IMR-90 (cell line): ENCODE measurements around the gene IDS. TPM values are rescaled to one million over a fixed set of nuclear protein-coding genes. Genes with fewer than 3 reads are reported as not detected.

Experiments
- ATAC-seq: fragments of 200-7000 bp; cut with Tn5 transposase; 2 replicates; pipeline ENCODE4 v1.9.1; 2020; ENCODE audit warnings: low read depth, mild to moderate bottlenecking, moderate library complexity
- BruUV-seq: library from RNA; stranded (reverse); fragments of 400-500 nt; replicated peaks from 2 replicates; lab custom pipeline; 2021; lab: Mats Ljungman, UMichigan
- CTCF ChIA-PET: fragments of 300-600 bp; formaldehyde crosslinking; extraction: SDS; loops from one replicate; lab custom pipeline; 2021; ENCODE audit warnings: antibody characterized with exemption; lab: Yijun Ruan, JAX
- POLR2A ChIA-PET: fragments of 300-600 bp; sonication (Branson Sonifier 250); formaldehyde crosslinking; loops from one replicate; lab custom pipeline; 2022; ENCODE audit warnings: antibody characterized with exemption; ENCODE audit not compliant: unreplicated experiment; lab: Charles Lee
- DNase-seq: peaks from one replicate; pipeline ENCODE4 v3.0.0; 2013
- H2AFZ ChIP-seq: replicated peaks from 2 replicates; pipeline ENCODE3; 2013; ENCODE audit warnings: low read length, mild to moderate bottlenecking; ENCODE audit not compliant: poor library complexity
- H2AK5ac ChIP-seq: 2 replicates; pipeline ENCODE4 v1.6.1; 2013; ENCODE audit warnings: low read depth, low read length, inconsistent platforms
- H2AK9ac ChIP-seq: replicated peaks from 2 replicates; pipeline ENCODE3; 2013; ENCODE audit warnings: mild to moderate bottlenecking, low read depth, low read length, moderate library complexity; ENCODE audit not compliant: poor library complexity
- H2BK120ac ChIP-seq: 2 replicates; pipeline ENCODE4 v1.6.1; 2013; ENCODE audit warnings: low read depth, low read length, inconsistent platforms
- H2BK15ac ChIP-seq: 3 replicates; pipeline ENCODE4 v1.6.1; 2013; ENCODE audit warnings: low read depth, low read length, inconsistent platforms
- H2BK20ac ChIP-seq: 2 replicates; pipeline ENCODE4 v1.6.1; 2013; ENCODE audit warnings: low read depth, mild to moderate bottlenecking, inconsistent platforms, low read length, moderate library complexity
- H2BK5ac ChIP-seq: 2 replicates; pipeline ENCODE4 v1.6.1; 2013; ENCODE audit warnings: mild to moderate bottlenecking, low read depth, low read length, inconsistent platforms; ENCODE audit not compliant: poor library complexity, severe bottlenecking
- H3K14ac ChIP-seq: replicated peaks from 2 replicates; pipeline ENCODE4 v1.6.1; 2013; ENCODE audit warnings: low read depth, low read length, inconsistent platforms
- H3K18ac ChIP-seq: 2 replicates; pipeline ENCODE4 v1.6.1; 2013; ENCODE audit warnings: low read depth, low read length, control low read depth
- H3K23ac ChIP-seq: 2 replicates; pipeline ENCODE4 v1.6.1; 2013; ENCODE audit warnings: low read depth, low read length, inconsistent platforms
- H3K27ac ChIP-seq: 2 replicates; pipeline ENCODE4 v1.5.1; 2013; ENCODE audit warnings: mild to moderate bottlenecking, control low read depth, low read length; ENCODE audit not compliant: insufficient read depth
- H3K27me3 ChIP-seq: 2 replicates; pipeline ENCODE4 v1.6.1; 2013; ENCODE audit warnings: low read length; ENCODE audit not compliant: control insufficient read depth, insufficient read depth
- H3K36me3 ChIP-seq: 2 replicates; pipeline ENCODE4 v1.6.1; 2013; ENCODE audit warnings: low read length, mixed read lengths; ENCODE audit not compliant: control insufficient read depth, insufficient read depth
- H3K4ac ChIP-seq: 2 replicates; pipeline ENCODE4 v1.6.1; 2013; ENCODE audit warnings: low read depth, low read length, inconsistent platforms
- H3K4me1 ChIP-seq: 2 replicates; pipeline ENCODE4 v1.6.1; 2013; ENCODE audit warnings: low read length, mixed read lengths; ENCODE audit not compliant: control insufficient read depth, insufficient read depth
- H3K4me2 ChIP-seq: 2 replicates; pipeline ENCODE4 v1.6.1; 2013; ENCODE audit warnings: low read depth, mild to moderate bottlenecking, control low read depth, low read length, moderate library complexity
- H3K4me3 ChIP-seq: 2 replicates; pipeline ENCODE4 v1.5.1; 2013; ENCODE audit warnings: low read depth, mild to moderate bottlenecking, control low read depth, low read length, moderate library complexity; ENCODE audit not compliant: insufficient read depth
- H3K56ac ChIP-seq: 2 replicates; pipeline ENCODE4 v1.6.1; 2013; ENCODE audit warnings: low read length, inconsistent platforms; ENCODE audit not compliant: insufficient read depth; ENCODE audit errors: extremely low read depth
- H3K79me1 ChIP-seq, 2 experiments: 2 replicates each; pipeline ENCODE4 v1.6.1; 2013; ENCODE audit warnings: low read length in 2 of 2, inconsistent platforms in 1 of 2, low read depth in 1 of 2
- H3K9ac ChIP-seq: 2 replicates; pipeline ENCODE4 v1.6.1; 2013; ENCODE audit warnings: low read depth, low read length, control low read depth
- H3K9me1 ChIP-seq: 2 replicates; pipeline ENCODE4 v1.6.1; 2013; ENCODE audit warnings: low read length, inconsistent platforms; ENCODE audit not compliant: insufficient read depth
- H3K9me3 ChIP-seq: 2 replicates; pipeline ENCODE4 v1.6.1; 2013; ENCODE audit warnings: low read length; ENCODE audit not compliant: control insufficient read depth, insufficient read depth
- H4K20me1 ChIP-seq: 2 replicates; pipeline ENCODE4 v1.6.1; 2013; ENCODE audit warnings: low read length, inconsistent platforms; ENCODE audit not compliant: insufficient read depth
- H4K5ac ChIP-seq: 2 replicates; pipeline ENCODE4 v1.6.1; 2013; ENCODE audit warnings: mild to moderate bottlenecking, low read depth, low read length, control low read depth
- H4K8ac ChIP-seq, 2 experiments: 2 replicates each; pipeline ENCODE4 v1.6.1; 2013; ENCODE audit warnings: low read depth in 2 of 2, low read length in 2 of 2, control low read depth in 1 of 2, inconsistent platforms in 1 of 2
- H4K91ac ChIP-seq: 2 replicates; pipeline ENCODE4 v1.6.1; 2013; ENCODE audit warnings: low read depth, low read length, inconsistent platforms; ENCODE audit not compliant: insufficient read depth
- CEBPB ChIP-seq: IDR thresholded peaks from 2 replicates; pipeline ENCODE4 v1.6.1; 2012; ENCODE audit warnings: low read depth, low read length, improper control_type of control experiment
- CTCF ChIP-seq: conservative IDR thresholded peaks from 2 replicates; pipeline ENCODE4 v1.5.1; 2012; ENCODE audit warnings: mild to moderate bottlenecking, low read depth, low read length, improper control_type of control experiment
- FOS ChIP-seq: fragments of 150-350 bp; IDR thresholded peaks from 2 replicates; pipeline ENCODE4 v1.6.1; 2016; ENCODE audit warnings: low read depth, low read length
- MAFK ChIP-seq: IDR thresholded peaks from 2 replicates; pipeline ENCODE4 v1.6.1; 2012; ENCODE audit warnings: low read depth, low read length, improper control_type of control experiment
- MAZ ChIP-seq: IDR thresholded peaks from 2 replicates; pipeline ENCODE4 v1.6.1; 2012; ENCODE audit warnings: low read depth, mild to moderate bottlenecking, low read length, improper control_type of control experiment, moderate library complexity, borderline replicate concordance
- NFE2L2 ChIP-seq: fragments of 150-350 bp; IDR thresholded peaks from 2 replicates; pipeline ENCODE4 v1.6.1; 2016; ENCODE audit warnings: low read depth, mild to moderate bottlenecking, low read length
- RAD21 ChIP-seq: IDR thresholded peaks from 2 replicates; pipeline ENCODE4 v1.6.1; 2012; ENCODE audit warnings: low read length, improper control_type of control experiment
- RFX5 ChIP-seq: IDR thresholded peaks from 2 replicates; pipeline ENCODE4 v1.8.0; 2012; ENCODE audit warnings: low read depth, mild to moderate bottlenecking, low read length, moderate library complexity
- USF2 ChIP-seq: fragments of 150-350 bp; IDR thresholded peaks from 2 replicates; pipeline ENCODE4 v1.6.1; 2017; ENCODE audit warnings: mild to moderate bottlenecking, antibody characterized with exemption, low read length, low read depth
- WGBS, 2 experiments: methylation state at CpG; one replicate each; pipeline versions ENCODE4 v1.1.5 to v1.1.7; 2013; ENCODE audit warnings: missing lambda C conversion rate in 2 of 2; ENCODE audit not compliant: insufficient read length in 1 of 2; ENCODE audit errors: extremely low coverage in 2 of 2; 5-methylcytosine and 5-hydroxymethylcytosine counted together
- dilution Hi-C: fragments of 300-500 bp; cut with HindIII; formaldehyde crosslinking; loops from one replicate; pipeline ENCODE4 v1.14.3; 2018; ENCODE audit warnings: low sequenced_read_pairs; ENCODE audit not compliant: unreplicated experiment
- in situ Hi-C: fragments of 300-500 bp; cut with MboI; formaldehyde crosslinking; loops from 3 replicates; pipeline ENCODE4 v1.14.3; 2019; ENCODE audit warnings: low sequenced_read_pairs, inconsistent platforms, mixed read lengths
- intact Hi-C: fragments of 100-400 bp; cut with micrococcal nuclease; formaldehyde crosslinking; loops from 2 replicates; pipeline ENCODE4 v1.10.0; 2022
- polyA plus RNA-seq, 3 experiments: library from polyadenylated mRNA; depleted of rRNA; stranded (reverse); fragments of >200 nt; gene quantifications; 2 replicates each; pipeline ENCODE4 v1.2.3, GENCODE V29; 2012; ENCODE audit warnings: low replicate concordance in 1 of 3
- total RNA-seq: library from RNA; depleted of rRNA; stranded (reverse); fragments of >200 nt; gene quantifications from 2 replicates; pipeline ENCODE4 v1.2.3, GENCODE V29; 2012

Gene IDS
- total and polyA plus RNA-seq, 2 of the 4 experiments (the other 2 are of a cell fraction): 26.3 to 56.9 TPM

- WGBS, 2 experiments: 50% methylated on average over 2 of the region's 24 CpGs; no CpG with 5 or more reads in 1 of the 2 experiments
- no peaks in the 10 kb centered on the region; the same call in 1 of the 2 replicates for H3K36me3 ChIP-seq
- in situ Hi-C loops (no loop called here), dilution Hi-C loops (no loop called here), intact Hi-C loops (no loop called here)
- peak overlapping the region; percentile 85 for H2AFZ ChIP-seq
- peak overlapping the region; percentile 98 for H3K27ac ChIP-seq
- peak overlapping the region; percentile 55; the same call in 1 of the 2 replicates for H2BK120ac ChIP-seq
- H2BK15ac ChIP-seq: no peak overlapping the region
- peak overlapping the region; percentile 65 for H4K91ac ChIP-seq
- ATAC-seq: peak; percentile 67
- H3K79me1 ChIP-seq: peaks cover 5 to 6% of the 10 kb centered on the region in 2 experiments; a peak in 3 of 4 replicates
- H4K8ac ChIP-seq: peak overlapping the region; percentile 4 to 90; a peak in 3 of 4 replicates
- DNase-seq: peak; percentile 84
- CTCF ChIA-PET: no interaction called here
- peak overlapping the region; percentile 2 for H2AK9ac ChIP-seq
- POLR2A ChIA-PET: no interaction called here
- peak overlapping the region; percentile 90; the same call in 1 of the 2 replicates for H3K18ac ChIP-seq
- H2AK5ac ChIP-seq: no peak overlapping the region
- peak overlapping the region; percentile 62; the same call in 1 of the 2 replicates for H3K4ac ChIP-seq
- no peak overlapping the region for H3K23ac ChIP-seq
- H3K4me2 ChIP-seq: peak overlapping the region; percentile 83
- no peaks in the 10 kb centered on the region for H3K4me1 ChIP-seq
- BruUV-seq: no TSS peak
- no peak overlapping the region for H3K56ac ChIP-seq
- no peak for TF ChIP-seq CEBPB
- no peak for TF ChIP-seq FOS
- no peak for TF ChIP-seq MAZ
- TF ChIP-seq RAD21: no peak
- TF ChIP-seq USF2: no peak
- TF ChIP-seq RFX5: no peak
- TF ChIP-seq NFE2L2: no peak
- TF ChIP-seq MAFK: no peak
- no peak for TF ChIP-seq CTCF
- H3K4me3 ChIP-seq: peak overlapping the region; percentile 79
- peak overlapping the region; percentile 81 for H3K9ac ChIP-seq
- no peaks in the 10 kb centered on the region for H3K9me3 ChIP-seq
- H4K20me1 ChIP-seq: no peaks in the 10 kb centered on the region
- 0 out of 2 replicates have a peak overlapping the region, but pooled peaks have one; percentile 42 for H3K14ac ChIP-seq
- H3K9me1 ChIP-seq: 0 out of 2 replicates have a peak, but pooled peaks cover 4% of the 10 kb centered on the region
- no peak overlapping the region; the same call in 1 of the 2 replicates for H4K5ac ChIP-seq
- no peak overlapping the region for H2BK20ac ChIP-seq
- H2BK5ac ChIP-seq: peak overlapping the region; percentile 93
- H3K27me3 ChIP-seq: no peaks in the 10 kb centered on the region
Observed at GRCh38 chrX:149540131-149540620, 35.1 kb upstream of the IDS start.
